Tibial nerve (tissue), 4 donors: ENCODE results near the gene PRRG4. TPM values are rescaled to one million over a fixed set of nuclear protein-coding genes. Genes with fewer than 3 reads are reported as not detected.
"Not testable (repeated sequence)": the region's sequence is repeated elsewhere in the genome, so short reads cannot be mapped to it uniquely, and the experiment has no call there.

Experiments used
- DNase-seq, 2 donors: peaks; one replicate each; pipeline ENCODE4 v3.0.0-alpha.2; 2019; ENCODE audit warnings: low spot score in 2 of 2
- H3K27ac ChIP-seq, 4 donors: fragments of 200-600 bp; sonication (generic) in 3 of 4; one replicate each; pipeline ENCODE4 v1.5.1; 2017 to 2019; ENCODE audit warnings: mild to moderate bottlenecking in 1 of 4
- H3K27me3 ChIP-seq, 2 donors: fragments of 200-600 bp; sonication (generic) in 1 of 2; one replicate each; pipeline versions ENCODE4 v1.5.1 to v1.6.0; 2017 to 2019
- H3K36me3 ChIP-seq, 3 donors: fragments of 200-600 bp; sonication (generic); one replicate each; pipeline ENCODE4 v1.5.1; 2018 to 2019
- H3K4me1 ChIP-seq, 4 donors: fragments of 200-600 bp; sonication (generic) in 3 of 4; one replicate each; pipeline ENCODE4 v1.5.1; 2017 to 2019
- H3K4me3 ChIP-seq, 4 donors: fragments of 200-600 bp; sonication (generic) in 3 of 4; one replicate each; pipeline ENCODE4 v1.5.1; 2017 to 2019; ENCODE audit warnings: mild to moderate bottlenecking in 1 of 4, moderate library complexity in 1 of 4
- H3K9me3 ChIP-seq, 4 donors: fragments of 200-600 bp; sonication (generic) in 3 of 4; one replicate each; pipeline ENCODE4 v1.5.1; 2017 to 2019
- CTCF ChIP-seq, 5 experiments: fragments of 200-600 bp in 3 of 5; fragments of 450-650 bp in 2 of 5; sonication (generic) in 3 of 5; IDR thresholded peaks; one replicate each; pipeline ENCODE4 v1.5.1; 2016 to 2019; ENCODE audit warnings: antibody characterized with exemption in 5 of 5, mild to moderate bottlenecking in 3 of 5, moderate library complexity in 2 of 5
- EP300 ChIP-seq, 2 donors: sonication (generic); formaldehyde crosslinking; IDR thresholded peaks; one replicate each; pipeline ENCODE4 v1.6.1; 2017; ENCODE audit warnings: antibody characterized with exemption in 2 of 2, mild to moderate bottlenecking in 1 of 2
- POLR2A ChIP-seq, 2 donors: fragments of 450-650 bp; IDR thresholded peaks; one replicate each; pipeline ENCODE4 v1.6.1; 2017; ENCODE audit warnings: antibody characterized with exemption in 2 of 2, mild to moderate bottlenecking in 2 of 2, moderate library complexity in 2 of 2
- WGBS, 2 donors: methylation state at CpG; one replicate each; pipeline ENCODE4 v1.1.5; 2018; 5-methylcytosine and 5-hydroxymethylcytosine counted together
- total RNA-seq, 4 donors: library from RNA; depleted of rRNA; stranded (reverse); fragments of >200 nt; gene quantifications; one replicate each; pipeline ENCODE4 v1.1.0, GENCODE V29; 2016

Gene PRRG4
- total RNA-seq, 4 donors from 2014 or later: 15.0 to 30.8 (median 28.3) TPM

GRCh38 chr11:32821517-32821916, 8.2 kb upstream of the PRRG4 start:
- Histone ChIP-seq H3K4me1 (no peaks in the 10 kb centered on the region), H3K27ac (peak overlapping the region in 1 of 4 donors; percentile 48), H3K27me3 (no peaks in the 10 kb centered on the region), H3K4me3 (no peak overlapping the region), H3K9me3 (no peaks in the 10 kb centered on the region), H3K36me3 (no peaks in the 10 kb centered on the region)
- TF ChIP-seq CTCF (IDR thresholded peaks at IDR 0.05): no peak
- TF ChIP-seq POLR2A (IDR thresholded peaks at IDR 0.05): no peak
- no peak for TF ChIP-seq EP300 (IDR thresholded peaks at IDR 0.05)
- no peak for DNase-seq

- H3K36me3 ChIP-seq: no peaks in the 10 kb centered on the region
- 46 to 50% methylated on average over 5 of the region's 5 CpGs for WGBS, 2 donors
- no peaks in the 10 kb centered on the region for H3K27me3 ChIP-seq
- no peaks in the 10 kb centered on the region for H3K9me3 ChIP-seq
- H3K4me3 ChIP-seq: no peak overlapping the region
- TF ChIP-seq EP300 (IDR thresholded peaks at IDR 0.05) (no peak), POLR2A (IDR thresholded peaks at IDR 0.05) (no peak), CTCF (IDR thresholded peaks at IDR 0.05) (no peak)
- DNase-seq: no peak
- peaks cover 0 to 4% (median 0%) of the 10 kb centered on the region in 4 donors for H3K4me1 ChIP-seq
- peak overlapping the region in 1 of 4 donors; percentile 48 for H3K27ac ChIP-seq
Measured at GRCh38 chr11:32821917-32822560, 7.7 kb upstream of the PRRG4 start.

- H3K27ac ChIP-seq: peak overlapping the region in 1 of 4 donors; percentile 66
- WGBS, 2 donors: 81 to 84% methylated on average over 3 of the region's 3 CpGs
- H3K36me3 ChIP-seq, H3K27me3 ChIP-seq, H3K9me3 ChIP-seq, DNase-seq, H3K4me3 ChIP-seq: not testable (repeated sequence)
- H3K4me1 ChIP-seq: peaks cover 0 to 18% (median 0%) of the 10 kb centered on the region in 4 donors
Measured at GRCh38 chr11:32823617-32824016, 6.1 kb upstream of the PRRG4 start.

- WGBS, 2 donors: 38 to 66% methylated on average over 3 of the region's 3 CpGs
- no peaks in the 10 kb centered on the region for H3K36me3 ChIP-seq
- TF ChIP-seq POLR2A (IDR thresholded peaks at IDR 0.05): no peak
- TF ChIP-seq EP300 (IDR thresholded peaks at IDR 0.05): no peak
- TF ChIP-seq CTCF (IDR thresholded peaks at IDR 0.05): no peak
- H3K27ac ChIP-seq: peak overlapping the region in 3 of 4 donors; percentile 4 to 90 (median 87)
- H3K27me3 ChIP-seq: no peaks in the 10 kb centered on the region
- peaks cover 0 to 32% (median 6%) of the 10 kb centered on the region in 4 donors for H3K4me1 ChIP-seq
- no peak overlapping the region for H3K4me3 ChIP-seq
- H3K9me3 ChIP-seq: no peaks in the 10 kb centered on the region
- DNase-seq: no peak
Measured at GRCh38 chr11:32826113-32826512, 3.6 kb upstream of the PRRG4 start.

- no peaks in the 10 kb centered on the region for H3K27me3 ChIP-seq
- DNase-seq: no peak
- no peaks in the 10 kb centered on the region for H3K36me3 ChIP-seq
- no peaks in the 10 kb centered on the region for H3K9me3 ChIP-seq
- WGBS, 2 donors: 35 to 44% methylated on average over 1 of the region's 1 CpG
- H3K4me1 ChIP-seq: peaks cover 0 to 32% (median 6%) of the 10 kb centered on the region in 4 donors
- H3K27ac ChIP-seq: peak overlapping the region; percentile 49 to 90 (median 69)
- no peak for TF ChIP-seq POLR2A (IDR thresholded peaks at IDR 0.05)
- peak; percentile 65 to 72 for TF ChIP-seq EP300 (IDR thresholded peaks at IDR 0.05)
- H3K4me3 ChIP-seq: no peak overlapping the region
Measured at GRCh38 chr11:32827276-32827675, 2.5 kb upstream of the PRRG4 start.

GRCh38 chr11:32829157-32829679, 509 bp upstream of the PRRG4 start:
- DNase-seq: no peak
- 6 to 8% methylated on average over 12 of the region's 12 CpGs for WGBS, 2 donors

More at GRCh38 chr11:32829157-32829679, 509 bp upstream of the PRRG4 start:
- Histone ChIP-seq H3K27ac (peak overlapping the region; percentile 64 to 90 (median 86)), H3K4me3 (peak overlapping the region; percentile 48 to 72 (median 70)), H3K9me3 (no peaks in the 10 kb centered on the region), H3K36me3 (no peaks in the 10 kb centered on the region), H3K27me3 (no peaks in the 10 kb centered on the region), H3K4me1 (peaks cover 0 to 32% (median 6%) of the 10 kb centered on the region in 4 donors)
- TF ChIP-seq CTCF (IDR thresholded peaks at IDR 0.05) (no peak), EP300 (IDR thresholded peaks at IDR 0.05) (peak in 1 of 2 donors; percentile 84), POLR2A (IDR thresholded peaks at IDR 0.05) (no peak)
